ENCODE measurements around the gene MYO5B.

The MYO5B gene

GRCh38 chr18:50143886-50144285, 51.1 kb downstream of the MYO5B start:
- no peak for DNase-seq (ENCODE audit: low read depth)
- H3K4me3 ChIP-seq (ENCODE audit: control insufficient read depth, low read depth, low read length) = no peak overlapping the region
- no peak for TF ChIP-seq CTCF (conservative IDR thresholded peaks at IDR 0.05; ENCODE audit: control insufficient read depth, insufficient read depth, low read depth, low read length)

- H3K4me3 ChIP-seq (ENCODE audit: control insufficient read depth, low read depth, low read length) = no peak overlapping the region
- no peak for TF ChIP-seq CTCF (conservative IDR thresholded peaks at IDR 0.05; ENCODE audit: control insufficient read depth, insufficient read depth, low read depth, low read length)
- DNase-seq (ENCODE audit: low read depth) = no peak
Measured at GRCh38 chr18:50143294-50143693, 51.7 kb downstream of the MYO5B start.

GRCh38 chr18:50142441-50143120, 52.4 kb downstream of the MYO5B start:
- no peak for DNase-seq (ENCODE audit: low read depth)
- no peak for TF ChIP-seq CTCF (conservative IDR thresholded peaks at IDR 0.05; ENCODE audit: control insufficient read depth, insufficient read depth, low read depth, low read length)
- no peak overlapping the region for H3K4me3 ChIP-seq (ENCODE audit: control insufficient read depth, low read depth, low read length)

- no peak for TF ChIP-seq CTCF (conservative IDR thresholded peaks at IDR 0.05; ENCODE audit: control insufficient read depth, insufficient read depth, low read depth, low read length)
- no peak for DNase-seq (ENCODE audit: low read depth)
- H3K4me3 ChIP-seq (ENCODE audit: control insufficient read depth, low read depth, low read length) = no peak overlapping the region
Measured at GRCh38 chr18:50138181-50139064, 56.5 kb downstream of the MYO5B start.

- no peak overlapping the region for H3K4me3 ChIP-seq (ENCODE audit: control insufficient read depth, low read depth, low read length)
- no peak for TF ChIP-seq CTCF (conservative IDR thresholded peaks at IDR 0.05; ENCODE audit: control insufficient read depth, insufficient read depth, low read depth, low read length)
- DNase-seq (ENCODE audit: low read depth) = no peak
Measured at GRCh38 chr18:50135903-50136302, 59.0 kb downstream of the MYO5B start.

GRCh38 chr18:50133526-50133925, 61.4 kb downstream of the MYO5B start:
- no peak for TF ChIP-seq CTCF (conservative IDR thresholded peaks at IDR 0.05; ENCODE audit: control insufficient read depth, insufficient read depth, low read depth, low read length)
- no peak for DNase-seq (ENCODE audit: low read depth)
- H3K4me3 ChIP-seq (ENCODE audit: control insufficient read depth, low read depth, low read length) = no peak overlapping the region
